Measurements from ENCODE around the gene SLC25A27. TPM values are rescaled to one million over a fixed set of nuclear protein-coding genes. Genes with fewer than 3 reads are reported as not detected.
A peak's percentile ranks its signal among the peaks of the same experiment; 100 is the strongest.

Gene SLC25A27
- total and polyA plus RNA-seq, 2 of the 4 experiments (the other 2 are of a cell fraction): 1.3 TPM; not detected in 1

DNA sequence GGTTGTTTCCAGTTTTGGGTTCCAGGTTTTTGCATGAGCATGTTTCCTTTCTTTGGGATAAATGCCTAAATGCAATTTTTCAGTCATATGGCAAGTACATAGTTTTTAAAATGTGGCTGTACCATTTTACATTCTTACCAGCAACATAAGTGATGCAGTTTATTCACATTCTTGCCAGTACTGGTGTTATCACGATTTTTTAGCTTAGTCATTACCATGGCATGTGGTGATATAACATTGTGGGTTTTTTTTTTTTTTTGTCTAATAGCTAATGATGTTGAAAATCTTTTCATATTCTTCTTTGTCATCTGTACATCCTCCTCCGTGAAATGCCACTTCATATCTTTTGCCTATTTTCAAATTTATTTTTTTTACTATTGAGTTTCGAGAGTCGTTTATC lies 32.0 kb downstream of the SLC25A27 start:
- TF ChIP-seq POLR2A (IDR thresholded peaks at IDR 0.05; ENCODE audit: low read depth, low read length) (no peak), NFE2L2 (IDR thresholded peaks at IDR 0.05; ENCODE audit: low read depth, low read length) (no peak), MAZ (IDR thresholded peaks at IDR 0.05; ENCODE audit: borderline replicate concordance, low read depth, low read length) (no peak), FOS (IDR thresholded peaks at IDR 0.05; ENCODE audit: low read depth, low read length) (no peak), ELK1 (IDR thresholded peaks at IDR 0.05; ENCODE audit: borderline replicate concordance, low read depth, low read length) (no peak)
- Histone ChIP-seq H2BK5ac (ENCODE audit: low read depth, low read length, poor library complexity, severe bottlenecking) (no peak overlapping the region), H3K27me3 (ENCODE audit: control insufficient read depth, insufficient read depth, low read length) (no peaks in the 10 kb centered on the region), H3K18ac (ENCODE audit: low read depth, low read length) (no peak overlapping the region), H2BK15ac (ENCODE audit: low read depth, low read length) (no peak overlapping the region), H2AK5ac (ENCODE audit: low read depth, low read length) (no peak overlapping the region), H4K5ac (ENCODE audit: low read depth, low read length) (no peak overlapping the region), H4K8ac (ENCODE audit: low read depth in 2 of 2, low read length in 2 of 2) (no peak overlapping the region), H3K79me1 (ENCODE audit: low read depth in 1 of 2, low read length in 2 of 2) (no peaks in the 10 kb centered on the region), H2BK20ac (ENCODE audit: low read depth, low read length) (no peak overlapping the region), H3K9ac (ENCODE audit: low read depth, low read length) (no peak overlapping the region), H2AK9ac (replicated peaks; ENCODE audit: low read depth, low read length, poor library complexity) (no peak overlapping the region), H3K14ac (replicated peaks; ENCODE audit: low read depth, low read length) (no peak overlapping the region), H3K4me1 (ENCODE audit: control insufficient read depth, insufficient read depth, low read length) (no peaks in the 10 kb centered on the region), H4K20me1 (ENCODE audit: insufficient read depth, low read length) (no peaks in the 10 kb centered on the region), H4K91ac (ENCODE audit: insufficient read depth, low read depth, low read length) (no peak overlapping the region), H3K9me3 (ENCODE audit: control insufficient read depth, insufficient read depth, low read length) (no peaks in the 10 kb centered on the region), H3K4me2 (ENCODE audit: low read depth, low read length) (no peak overlapping the region), H3K4ac (ENCODE audit: low read depth, low read length) (no peak overlapping the region), H3K56ac (ENCODE audit: extremely low read depth, insufficient read depth, low read length) (no peak overlapping the region), H3K23ac (ENCODE audit: low read depth, low read length) (no peak overlapping the region), H2AFZ (replicated peaks; ENCODE audit: low read length, poor library complexity) (no peak overlapping the region), H3K4me3 (ENCODE audit: insufficient read depth, low read depth, low read length) (no peak overlapping the region), H2BK120ac (ENCODE audit: low read depth, low read length) (no peak overlapping the region), H3K9me1 (ENCODE audit: insufficient read depth, low read length) (no peaks in the 10 kb centered on the region), H3K27ac (ENCODE audit: insufficient read depth, low read length) (no peak overlapping the region), H3K36me3 (ENCODE audit: control insufficient read depth, insufficient read depth, low read length) (no peaks in the 10 kb centered on the region)
- POLR2A ChIA-PET (ENCODE audit: unreplicated experiment): interaction anchor here (0.6 kb wide), 1 partner anchor 22 kb away, joined by 3 read pairs; no protein-coding TSS in a partner anchor
- dilution Hi-C loops (cut with HindIII; ENCODE audit: low sequenced_read_pairs, unreplicated experiment) (no loop called here), intact Hi-C loops (cut with micrococcal nuclease) (no loop called here), in situ Hi-C loops (cut with MboI; ENCODE audit: low sequenced_read_pairs) (no loop called here)
- ATAC-seq (ENCODE audit: low read depth) (peak; percentile 46; the same call in 1 of the 2 replicates), DNase-seq (peak; percentile 44)
- BruUV-seq (replicated peaks): no TSS peak
- CTCF ChIA-PET: no interaction called here
- no CpG with 5 or more reads among the region's 4 CpGs for WGBS, 2 experiments (ENCODE audit: extremely low coverage in 2 of 2, insufficient read length in 1 of 2)

Data from IMR-90 (cell line).